ENCODE data around the gene BAMBI.

DNA sequence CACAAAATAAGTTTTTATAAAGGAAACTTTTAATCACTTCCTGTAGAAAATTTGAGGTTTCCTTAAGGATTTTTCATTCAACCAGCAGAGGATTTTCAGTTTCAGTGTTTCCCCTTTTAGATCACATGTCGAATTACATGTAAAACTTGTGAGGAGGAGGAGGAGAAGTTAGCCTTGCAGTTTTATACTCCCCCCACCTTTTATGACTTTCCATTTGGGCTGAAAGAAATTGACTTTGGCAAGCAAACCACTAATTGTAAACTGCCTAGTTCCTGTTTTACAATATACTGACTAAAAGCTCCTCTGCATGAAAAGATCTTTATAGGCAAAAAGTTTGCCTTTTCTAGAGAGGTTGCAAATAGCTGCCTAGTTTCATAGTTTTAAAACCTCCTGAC, 3.0 kb downstream of the BAMBI start:
- TF ChIP-seq ASH2L (IDR thresholded peaks at IDR 0.05; ENCODE audit: low read length) (no peak), RNF2 (IDR thresholded peaks at IDR 0.05; ENCODE audit: borderline replicate concordance, low read depth, low read length, missing control alignments, poor library complexity, severe bottlenecking) (no peak), GABPA (IDR thresholded peaks at IDR 0.05; ENCODE audit: borderline replicate concordance, insufficient read depth, low read length) (no peak), POLR2A (IDR thresholded peaks at IDR 0.05; ENCODE audit: control extremely low read depth in 1 of 2, low read depth in 2 of 2, low read length in 2 of 2) (no peak), CTCF (IDR thresholded peaks at IDR 0.05; ENCODE audit: control extremely low read depth in 1 of 3, insufficient read depth in 1 of 3, low read depth in 1 of 3, low read length in 3 of 3) (no peak)

All from H1 (cell line).